GM06990 (cell line): ENCODE measurements around the gene TPI1.

Source experiments
- DNase-seq: peaks from one replicate; pipeline ENCODE4 v3.0.0-alpha.2; 2011; ENCODE audit not compliant: insufficient read length; ENCODE audit errors: extremely low read depth
- H3K27me3 ChIP-seq: replicated peaks from 2 replicates; pipeline ENCODE4 v1.6.0; 2011; ENCODE audit warnings: low read length; ENCODE audit not compliant: control insufficient read depth, insufficient read depth
- H3K36me3 ChIP-seq: 2 replicates; pipeline ENCODE4 v1.5.1; 2011; ENCODE audit warnings: low read length; ENCODE audit not compliant: control insufficient read depth, insufficient read depth
- H3K4me3 ChIP-seq: replicated peaks from 2 replicates; pipeline ENCODE4 v1.5.1; 2011; ENCODE audit warnings: low read depth, mild to moderate bottlenecking, control low read depth, low read length
- TF ChIP-seq, protein P1 (sequence below): IDR thresholded peaks from 2 replicates; pipeline ENCODE4 v1.5.1; 2011; ENCODE audit warnings: low read length, control low read depth, mild to moderate bottlenecking, inconsistent platforms; ENCODE audit not compliant: insufficient read depth, poor library complexity, severe bottlenecking

Gene TPI1

DNA sequence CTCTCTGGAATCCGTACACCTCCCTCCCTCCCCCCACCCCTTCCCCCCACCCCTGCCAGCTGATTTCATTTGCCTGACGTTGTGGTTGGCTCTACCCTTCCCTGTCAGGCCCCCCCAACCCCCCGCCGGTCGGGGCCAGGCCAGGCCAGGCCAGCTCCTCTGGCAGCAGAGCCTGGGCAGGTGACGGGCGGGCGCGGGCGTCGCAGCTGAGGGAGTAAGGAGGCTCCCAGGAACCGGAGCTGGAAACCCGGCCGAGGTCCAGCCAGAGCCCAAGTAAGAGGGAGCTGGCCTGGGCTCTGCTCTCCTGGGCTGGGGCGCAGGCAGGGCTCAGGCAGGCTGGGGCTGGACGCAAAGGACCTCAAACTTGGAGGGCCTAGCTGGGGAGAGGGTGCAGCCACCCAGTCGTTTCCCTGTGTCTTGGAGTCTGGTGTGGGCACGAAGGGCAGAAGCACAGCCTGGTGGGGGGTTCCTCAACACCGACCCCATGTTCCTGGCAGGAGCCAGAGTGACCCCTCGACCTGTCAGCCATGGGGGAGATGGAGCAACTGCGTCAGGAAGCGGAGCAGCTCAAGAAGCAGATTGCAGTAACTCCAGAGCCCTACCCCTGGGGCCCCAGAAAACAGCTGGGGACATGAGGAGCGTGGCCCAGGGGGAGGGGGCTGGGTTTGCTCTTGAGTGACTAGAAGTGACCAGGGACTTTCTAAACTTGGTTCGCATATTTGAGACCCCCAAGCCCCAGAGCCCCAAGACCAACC is 26.4 kb upstream of the TPI1 start, which contains the start of gene GNB3:
Gene GNB3, plus strand, starts transcription at position 165 of the 755 bp plus-strand sequence. Its CDS starts 363 bp downstream, at position 528.
- H3K36me3 ChIP-seq, result peaks cover under 1% of the 10 kb centered on the region; the same call in 1 of the 2 replicates
- TF ChIP-seq, protein P1, sequence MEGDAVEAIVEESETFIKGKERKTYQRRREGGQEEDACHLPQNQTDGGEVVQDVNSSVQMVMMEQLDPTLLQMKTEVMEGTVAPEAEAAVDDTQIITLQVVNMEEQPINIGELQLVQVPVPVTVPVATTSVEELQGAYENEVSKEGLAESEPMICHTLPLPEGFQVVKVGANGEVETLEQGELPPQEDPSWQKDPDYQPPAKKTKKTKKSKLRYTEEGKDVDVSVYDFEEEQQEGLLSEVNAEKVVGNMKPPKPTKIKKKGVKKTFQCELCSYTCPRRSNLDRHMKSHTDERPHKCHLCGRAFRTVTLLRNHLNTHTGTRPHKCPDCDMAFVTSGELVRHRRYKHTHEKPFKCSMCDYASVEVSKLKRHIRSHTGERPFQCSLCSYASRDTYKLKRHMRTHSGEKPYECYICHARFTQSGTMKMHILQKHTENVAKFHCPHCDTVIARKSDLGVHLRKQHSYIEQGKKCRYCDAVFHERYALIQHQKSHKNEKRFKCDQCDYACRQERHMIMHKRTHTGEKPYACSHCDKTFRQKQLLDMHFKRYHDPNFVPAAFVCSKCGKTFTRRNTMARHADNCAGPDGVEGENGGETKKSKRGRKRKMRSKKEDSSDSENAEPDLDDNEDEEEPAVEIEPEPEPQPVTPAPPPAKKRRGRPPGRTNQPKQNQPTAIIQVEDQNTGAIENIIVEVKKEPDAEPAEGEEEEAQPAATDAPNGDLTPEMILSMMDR, result no peak
- DNase-seq, result no peak
- no peak within 1 kb of the TSS for H3K4me3 ChIP-seq
- H3K27me3 ChIP-seq, result no peaks in the 10 kb centered on the region

DNA sequence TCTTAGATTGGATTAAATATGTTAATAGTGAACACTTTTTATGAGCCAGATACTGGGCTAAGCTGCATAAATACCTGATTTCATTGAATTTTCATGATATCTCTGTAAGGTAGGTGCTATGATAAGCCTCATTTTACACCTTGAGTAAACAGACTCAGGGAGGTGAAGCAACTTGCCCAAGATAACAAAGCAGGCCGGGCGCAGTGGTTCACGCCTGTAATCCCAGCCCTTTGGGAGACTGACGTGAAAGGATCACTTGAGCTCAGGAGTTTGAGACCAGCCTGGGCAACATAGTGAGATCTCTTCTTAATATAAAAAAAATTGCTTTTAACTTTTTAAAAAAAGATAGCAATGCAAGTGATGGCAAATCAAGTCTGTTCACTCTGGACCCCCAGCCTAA is 25.3 kb upstream of the TPI1 start:
- H3K27me3 ChIP-seq, result no peaks in the 10 kb centered on the region
- H3K36me3 ChIP-seq, result peaks cover 4% of the 10 kb centered on the region
- TF ChIP-seq, protein P1, result no peak
- H3K4me3 ChIP-seq, result no peak overlapping the region
- DNase-seq, result no peak

DNA sequence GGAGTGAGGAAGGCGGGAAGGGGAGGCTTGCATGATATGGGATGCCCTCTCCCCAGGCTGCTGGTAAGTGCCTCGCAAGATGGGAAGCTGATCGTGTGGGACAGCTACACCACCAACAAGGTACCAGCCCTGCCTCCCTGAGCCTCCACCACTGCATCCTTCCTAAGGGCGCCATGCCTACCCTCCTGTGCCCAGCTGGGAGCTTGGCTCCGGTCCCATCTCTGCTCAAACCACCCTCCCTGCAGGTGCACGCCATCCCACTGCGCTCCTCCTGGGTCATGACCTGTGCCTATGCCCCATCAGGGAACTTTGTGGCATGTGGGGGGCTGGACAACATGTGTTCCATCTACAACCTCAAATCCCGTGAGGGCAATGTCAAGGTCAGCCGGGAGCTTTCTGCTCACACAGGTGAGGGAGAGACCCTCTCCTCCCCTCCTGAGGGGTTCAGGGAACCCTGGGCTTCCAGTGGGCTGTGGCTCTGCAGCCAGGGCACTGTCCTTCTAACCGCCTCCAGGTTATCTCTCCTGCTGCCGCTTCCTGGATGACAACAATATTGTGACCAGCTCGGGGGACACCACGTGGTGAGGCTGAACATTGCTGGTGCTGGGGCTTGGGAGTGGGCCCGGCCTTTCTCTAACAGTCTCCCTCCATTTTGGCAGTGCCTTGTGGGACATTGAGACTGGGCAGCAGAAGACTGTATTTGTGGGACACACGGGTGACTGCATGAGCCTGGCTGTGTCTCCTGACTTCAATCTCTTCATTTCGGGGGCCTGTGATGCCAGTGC is 24.0 kb upstream of the TPI1 start:
- Histone ChIP-seq H3K4me3 (no peak overlapping the region), H3K27me3 (no peaks in the 10 kb centered on the region), H3K36me3 (peaks cover 4% of the 10 kb centered on the region)
- DNase-seq, result no peak
- TF ChIP-seq, protein P1, result no peak

DNA sequence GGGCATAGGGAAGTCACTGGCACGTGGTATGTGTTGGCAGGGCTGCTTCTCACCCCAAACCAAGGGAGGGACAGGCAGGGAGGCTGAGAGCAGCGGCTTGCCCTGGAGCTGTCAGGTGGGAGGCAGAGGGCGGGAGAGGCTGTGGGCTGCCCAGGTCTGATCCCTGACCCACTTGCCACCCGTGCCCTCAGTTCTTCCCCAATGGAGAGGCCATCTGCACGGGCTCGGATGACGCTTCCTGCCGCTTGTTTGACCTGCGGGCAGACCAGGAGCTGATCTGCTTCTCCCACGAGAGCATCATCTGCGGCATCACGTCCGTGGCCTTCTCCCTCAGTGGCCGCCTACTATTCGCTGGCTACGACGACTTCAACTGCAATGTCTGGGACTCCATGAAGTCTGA is 21.9 kb upstream of the TPI1 start:
- TF ChIP-seq, protein P1, result no peak
- DNase-seq, result no peak
- Histone ChIP-seq H3K27me3 (no peaks in the 10 kb centered on the region), H3K36me3 (peaks cover 7% of the 10 kb centered on the region), H3K4me3 (no peak overlapping the region)

DNA sequence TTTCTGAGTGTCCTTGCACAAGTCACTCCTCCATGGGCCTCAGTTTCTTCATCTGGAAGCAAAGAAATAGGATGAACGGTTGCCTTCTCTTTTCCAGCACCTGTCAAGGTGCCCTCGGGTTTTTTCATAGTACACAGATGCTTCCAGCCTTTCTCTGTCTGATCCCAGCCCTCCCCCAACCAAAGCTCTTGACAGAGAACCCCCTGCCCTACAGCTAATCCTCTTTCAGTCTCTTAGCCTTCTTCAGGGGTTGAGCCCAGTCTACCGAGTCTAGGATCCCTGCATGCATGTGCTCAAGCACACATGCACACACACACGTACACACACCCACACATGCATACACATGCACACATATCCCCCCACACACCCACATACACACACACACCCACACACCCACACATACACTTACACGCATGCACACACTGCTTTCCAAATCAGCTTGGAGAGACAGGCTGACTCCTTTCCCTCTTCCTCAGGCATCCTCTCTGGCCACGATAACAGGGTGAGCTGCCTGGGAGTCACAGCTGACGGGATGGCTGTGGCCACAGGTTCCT is 20.9 kb upstream of the TPI1 start:
- Histone ChIP-seq H3K36me3 (peaks cover 7% of the 10 kb centered on the region), H3K4me3 (no peak overlapping the region)
- TF ChIP-seq, protein P1, result no peak

More for the DNA sequence above, 20.9 kb upstream of the TPI1 start:
- H3K27me3 ChIP-seq, result no peaks in the 10 kb centered on the region
- no peak for DNase-seq
